Measurements from ENCODE around the gene PCSK7. TPM values are rescaled to one million over a fixed set of nuclear protein-coding genes. Genes with fewer than 3 reads are reported as not detected.

Gene PCSK7
- total and polyA plus RNA-seq, 2 of the 8 experiments (the other 6 are each of a cell fraction or from before 2014, with no cell fraction given), result 23.4 to 38.5 TPM

GRCh38 chr11:117205211-117205818 is 26.6 kb downstream of the PCSK7 start (continued):
- TF ChIP-seq EZH2 (IDR thresholded peaks at IDR 0.05; ENCODE audit: low read depth, low read length, severe bottlenecking), result no peak
- no peak for TF ChIP-seq MAFK (IDR thresholded peaks at IDR 0.05; ENCODE audit: low read depth, low read length)

All from H1 (cell line).